Spleen (tissue), 11 donors: ENCODE results near the gene NRM. TPM values are rescaled to one million over a fixed set of nuclear protein-coding genes. Genes with fewer than 3 reads are reported as not detected.

Experiments
- DNase-seq: peaks from one replicate; pipeline ENCODE4 v3.0.0-alpha.2; 2020
- H3K27ac ChIP-seq, 8 donors: fragments of 200-600 bp; sonication (generic) in 7 of 8; 1 replicate in 4 of 8; 2 replicates in 4 of 8; pipeline versions ENCODE4 v1.5.0 to v1.8.0; 2016 to 2021; ENCODE audit warnings: inconsistent platforms in 4 of 8, mild to moderate bottlenecking in 4 of 8, moderate library complexity in 1 of 8
- H3K27me3 ChIP-seq, 7 donors: fragments of 200-600 bp; sonication (generic) in 6 of 7; replicated peaks in 1 of 7; 1 replicate in 4 of 7; 2 replicates in 3 of 7; pipeline versions ENCODE4 v1.5.0 to v1.8.0; 2016 to 2021; ENCODE audit warnings: inconsistent platforms in 3 of 7, mild to moderate bottlenecking in 1 of 7
- H3K36me3 ChIP-seq, 6 donors: fragments of 200-600 bp; sonication (generic) in 5 of 6; 1 replicate in 4 of 6; 2 replicates in 2 of 6; pipeline versions ENCODE4 v1.5.0 to v1.8.0; 2016 to 2021; ENCODE audit warnings: inconsistent platforms in 2 of 6
- H3K4me1 ChIP-seq, 6 donors: fragments of 200-600 bp; sonication (generic) in 5 of 6; 1 replicate in 3 of 6; 2 replicates in 3 of 6; pipeline versions ENCODE4 v1.5.0 to v1.8.0; 2016 to 2021; ENCODE audit warnings: inconsistent platforms in 3 of 6
- H3K4me3 ChIP-seq, 8 donors: fragments of 200-600 bp; sonication (generic) in 7 of 8; 1 replicate in 4 of 8; 2 replicates in 4 of 8; pipeline versions ENCODE4 v1.5.0 to v1.8.0; 2016 to 2021; ENCODE audit warnings: inconsistent platforms in 4 of 8, mild to moderate bottlenecking in 4 of 8, moderate library complexity in 2 of 8
- H3K9me3 ChIP-seq, 8 donors: fragments of 200-600 bp; sonication (generic) in 7 of 8; 1 replicate in 4 of 8; 2 replicates in 4 of 8; pipeline versions ENCODE4 v1.5.0 to v1.8.0; 2016 to 2021; ENCODE audit warnings: inconsistent platforms in 4 of 8
- POLR2A ChIP-seq, 3 donors: fragments of 450-650 bp; IDR thresholded peaks; one replicate each; pipeline ENCODE4 v1.5.1; 2017; ENCODE audit warnings: antibody characterized with exemption in 3 of 3, mild to moderate bottlenecking in 1 of 3
- POLR2AphosphoS5 ChIP-seq, 3 donors: sonication (generic); formaldehyde crosslinking; IDR thresholded peaks; one replicate each; pipeline ENCODE4 v1.5.1; 2017; ENCODE audit warnings: antibody characterized with exemption in 3 of 3
- WGBS, 5 donors: extraction: QIAGEN DNeasy Blood & Tissue Kit in 3 of 5; methylation state at CpG; one replicate each; pipeline versions ENCODE4 v1.1.5 to v1.1.7; 2013 to 2018; 5-methylcytosine and 5-hydroxymethylcytosine counted together
- intact Hi-C: fragments of 100-400 bp; cut with DNase I; formaldehyde crosslinking; loops from one replicate; pipeline ENCODE4 v1.15.0; 2023; ENCODE audit warnings: low total_unique reads
- polyA plus RNA-seq, 3 donors: library from polyadenylated mRNA; stranded (reverse); fragments of 200-250 nt; gene quantifications; one replicate each; pipeline ENCODE4 v1.2.1, GENCODE V29; 2013
- total RNA-seq, 7 donors: library from RNA; depleted of rRNA in 3 of 7; stranded (reverse); fragments of >200 nt in 3 of 7; fragmentation: NEBNext Ultra II Directional in 4 of 7; extraction: Animal tissue kit (Norgen Biotek cat#: 25700) in 4 of 7; gene quantifications; one replicate each; pipeline versions ENCODE4 v1.1.0 to v1.2.1, GENCODE V29; 2016 to 2021
- TF ChIP-seq, protein P1 (sequence below), 11 experiments: fragments of 200-600 bp in 7 of 11; fragments of 450-650 bp in 4 of 11; sonication (generic) in 4 of 11; IDR thresholded peaks in 8 of 11; conservative IDR thresholded peaks in 3 of 11; 1 replicate in 7 of 11; 2 replicates in 4 of 11; pipeline versions ENCODE4 v1.4.0 to v1.8.0; 2016 to 2021; ENCODE audit warnings: antibody characterized with exemption in 11 of 11, inconsistent platforms in 4 of 11, mild to moderate bottlenecking in 1 of 11
- donor health status: healthy with polysubstance abuse.
- donor health status: DM: no; HTN: no; CAD: no; lungs with moderate emphysema.
- donor health status: DM: no; HTN: no; CAD: no.
- donor health status: Bipolar disorder and iron deficiency.
- donor health status: healthy.
- donor health status: DM: no; HTN: no; CAD: no.
- donor health status: DM: yes; HTN: yes; CAD: no.

The NRM gene
- total and polyA plus RNA-seq, 10 donors = 9.8 to 19.6 (median 12.2) TPM

GRCh38 chr6:30735668-30736314, 45.0 kb upstream of the NRM start:
- no peaks in the 10 kb centered on the region for H3K9me3 ChIP-seq
- H3K27me3 ChIP-seq = no peaks in the 10 kb centered on the region
- H3K36me3 ChIP-seq = peaks cover 5 to 100% (median 72%) of the 10 kb centered on the region in 6 donors
- H3K4me3 ChIP-seq = no peak overlapping the region
- 65 to 80% (median 72%) methylated on average over 8 of the region's 8 CpGs for WGBS, 5 donors
- H3K4me1 ChIP-seq = peaks cover 33 to 93% (median 66%) of the 10 kb centered on the region in 6 donors
- H3K27ac ChIP-seq = peak overlapping the region in 5 of 8 donors; percentile 17 to 84 (median 74)
- intact Hi-C loops = no loop called here
- DNase-seq = no peak
- TF ChIP-seq, protein P1, sequence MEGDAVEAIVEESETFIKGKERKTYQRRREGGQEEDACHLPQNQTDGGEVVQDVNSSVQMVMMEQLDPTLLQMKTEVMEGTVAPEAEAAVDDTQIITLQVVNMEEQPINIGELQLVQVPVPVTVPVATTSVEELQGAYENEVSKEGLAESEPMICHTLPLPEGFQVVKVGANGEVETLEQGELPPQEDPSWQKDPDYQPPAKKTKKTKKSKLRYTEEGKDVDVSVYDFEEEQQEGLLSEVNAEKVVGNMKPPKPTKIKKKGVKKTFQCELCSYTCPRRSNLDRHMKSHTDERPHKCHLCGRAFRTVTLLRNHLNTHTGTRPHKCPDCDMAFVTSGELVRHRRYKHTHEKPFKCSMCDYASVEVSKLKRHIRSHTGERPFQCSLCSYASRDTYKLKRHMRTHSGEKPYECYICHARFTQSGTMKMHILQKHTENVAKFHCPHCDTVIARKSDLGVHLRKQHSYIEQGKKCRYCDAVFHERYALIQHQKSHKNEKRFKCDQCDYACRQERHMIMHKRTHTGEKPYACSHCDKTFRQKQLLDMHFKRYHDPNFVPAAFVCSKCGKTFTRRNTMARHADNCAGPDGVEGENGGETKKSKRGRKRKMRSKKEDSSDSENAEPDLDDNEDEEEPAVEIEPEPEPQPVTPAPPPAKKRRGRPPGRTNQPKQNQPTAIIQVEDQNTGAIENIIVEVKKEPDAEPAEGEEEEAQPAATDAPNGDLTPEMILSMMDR (IDR thresholded peaks at IDR 0.05 in 8 of 11, conservative IDR thresholded peaks at IDR 0.05 in 3 of 11) = no peak
- no peak for TF ChIP-seq POLR2AphosphoS5 (IDR thresholded peaks at IDR 0.05)
- TF ChIP-seq POLR2A (IDR thresholded peaks at IDR 0.05) = no peak

GRCh38 chr6:30732237-30732943, 41.6 kb upstream of the NRM start:
- TF ChIP-seq POLR2AphosphoS5 (IDR thresholded peaks at IDR 0.05) (no peak), POLR2A (IDR thresholded peaks at IDR 0.05) (no peak)
- TF ChIP-seq, protein P1 (IDR thresholded peaks at IDR 0.05 in 8 of 11, conservative IDR thresholded peaks at IDR 0.05 in 3 of 11) = no peak
- Histone ChIP-seq H3K4me1 (peaks cover 25 to 83% (median 42%) of the 10 kb centered on the region in 6 donors), H3K9me3 (no peaks in the 10 kb centered on the region), H3K36me3 (peaks cover 0 to 100% (median 77%) of the 10 kb centered on the region in 6 donors), H3K27ac (no peak overlapping the region), H3K4me3 (no peak overlapping the region), H3K27me3 (no peaks in the 10 kb centered on the region)
- 93 to 97% (median 93%) methylated on average over 12 of the region's 12 CpGs for WGBS, 5 donors
- DNase-seq = no peak
- intact Hi-C loops = no loop called here

DNA sequence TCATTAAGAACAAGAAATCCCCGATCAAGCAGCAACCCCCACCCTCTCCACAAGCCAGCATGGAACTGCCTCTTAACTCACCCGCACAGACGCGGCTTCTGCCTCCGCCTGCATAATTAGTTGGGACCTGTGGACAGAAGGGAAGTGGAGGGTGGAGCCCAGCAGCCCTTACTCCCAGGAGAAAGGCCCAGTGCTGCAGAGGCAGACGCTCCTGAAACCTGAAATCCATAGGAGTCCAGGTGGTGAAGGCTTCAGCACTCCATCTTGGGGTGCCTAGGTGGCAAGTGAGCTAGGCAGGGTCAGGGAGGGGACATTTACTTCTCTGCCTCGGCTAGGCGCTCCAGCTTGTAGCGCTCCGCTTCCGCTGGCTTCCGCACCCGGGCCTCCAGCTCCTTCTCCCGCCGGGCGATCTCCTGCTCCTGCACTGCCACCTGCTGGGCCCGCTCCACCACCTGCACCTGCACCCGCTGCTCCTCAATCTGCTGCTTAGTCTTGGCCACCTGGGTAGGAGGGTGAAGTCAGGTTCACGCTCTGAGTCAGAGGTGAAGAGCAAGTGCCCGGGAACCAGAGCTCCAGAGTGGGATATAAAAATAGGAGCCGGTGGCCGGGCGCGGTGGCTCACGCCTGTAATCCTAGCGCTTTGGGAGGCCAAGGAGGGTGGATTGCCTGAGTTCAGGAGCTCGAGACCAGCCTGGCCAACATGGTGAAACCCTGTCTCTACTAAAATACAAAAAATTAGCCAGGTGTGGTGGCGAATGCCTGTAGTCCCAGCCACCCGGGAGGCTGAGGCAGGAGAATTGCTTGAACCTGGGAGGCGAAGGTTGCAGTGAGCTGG, 40.0 kb upstream of the NRM start:
- intact Hi-C loops = no loop called here
- DNase-seq = peak; percentile 93
- H3K4me3 ChIP-seq = peak overlapping the region in 2 of 8 donors; percentile 13 to 48
- WGBS, 5 donors = 33 to 38% (median 34%) methylated on average over 29 to 30 of the region's 30 CpGs
- peaks cover 0 to 100% (median 90%) of the 10 kb centered on the region in 6 donors for H3K36me3 ChIP-seq
- TF ChIP-seq POLR2A (IDR thresholded peaks at IDR 0.05) (no peak), POLR2AphosphoS5 (IDR thresholded peaks at IDR 0.05) (peak; percentile 72 to 87 (median 80))
- TF ChIP-seq, protein P1 (IDR thresholded peaks at IDR 0.05 in 8 of 11, conservative IDR thresholded peaks at IDR 0.05 in 3 of 11) = peak; percentile 60 to 83 (median 78)
- H3K9me3 ChIP-seq = no peaks in the 10 kb centered on the region
- peaks cover 12 to 83% (median 31%) of the 10 kb centered on the region in 6 donors for H3K4me1 ChIP-seq
- peak overlapping the region in 5 of 8 donors; percentile 13 to 65 (median 61) for H3K27ac ChIP-seq
- H3K27me3 ChIP-seq = no peaks in the 10 kb centered on the region
